Natural killer cell (primary cell): ENCODE measurements around the gene FAM131B. TPM values are rescaled to one million over a fixed set of nuclear protein-coding genes. Genes with fewer than 3 reads are reported as not detected.

Experiments
- ATAC-seq, 3 donors: fragments of 150-1000 bp in 2 of 3; fragments of 200-7000 bp in 1 of 3; cut with Tn5 transposase; 1 replicate in 1 of 3; 2 replicates in 2 of 3; pipeline ENCODE4 v1.10.0; 2021; ENCODE audit warnings: mild to moderate bottlenecking in 2 of 3, moderate library complexity in 2 of 3
- DNase-seq, 2 donors: peaks; one replicate each; pipeline versions ENCODE4 v3.0.0 to v3.0.0-alpha.2; 2013 to 2021; ENCODE audit warnings: mixed read lengths in 1 of 2
- H3K27ac ChIP-seq: one replicate; pipeline ENCODE4 v1.5.1; 2013; ENCODE audit warnings: mild to moderate bottlenecking, low read length
- H3K27me3 ChIP-seq: one replicate; pipeline ENCODE4 v1.6.1; 2013; ENCODE audit warnings: low read length; ENCODE audit not compliant: control insufficient read depth, insufficient read depth
- H3K36me3 ChIP-seq: one replicate; pipeline ENCODE4 v1.6.1; 2013; ENCODE audit warnings: low read length; ENCODE audit not compliant: control insufficient read depth, insufficient read depth
- H3K4me1 ChIP-seq: one replicate; pipeline ENCODE4 v1.6.1; 2013; ENCODE audit warnings: low read length; ENCODE audit not compliant: control insufficient read depth, insufficient read depth
- H3K4me3 ChIP-seq: one replicate; pipeline ENCODE4 v1.5.1; 2013; ENCODE audit warnings: low read length
- H3K9me3 ChIP-seq: one replicate; pipeline ENCODE4 v1.6.1; 2013; ENCODE audit warnings: low read length; ENCODE audit not compliant: control insufficient read depth, insufficient read depth
- H3K27ac Mint-ChIP-seq, 2 donors: one replicate each; pipeline ENCODE4 v1.8.0; 2022; ENCODE audit warnings: mild to moderate bottlenecking in 2 of 2, mixed read lengths in 2 of 2, moderate library complexity in 1 of 2
- H3K27me3 Mint-ChIP-seq, 2 donors: one replicate each; pipeline ENCODE4 v1.8.0; 2022; ENCODE audit warnings: low read depth in 2 of 2, mixed read lengths in 2 of 2
- H3K36me3 Mint-ChIP-seq: one replicate; pipeline ENCODE4 v1.8.0; 2022; ENCODE audit warnings: mixed read lengths
- H3K4me1 Mint-ChIP-seq, 2 donors: one replicate each; pipeline ENCODE4 v1.8.0; 2022; ENCODE audit warnings: mixed read lengths in 2 of 2
- H3K4me3 Mint-ChIP-seq: one replicate; pipeline ENCODE4 v1.8.0; 2022; ENCODE audit warnings: mild to moderate bottlenecking, moderate library complexity, mixed read lengths
- H3K9me3 Mint-ChIP-seq, 2 donors: one replicate each; pipeline ENCODE4 v1.8.0; 2022; ENCODE audit warnings: mixed read lengths in 2 of 2
- CTCF ChIP-seq: fragments of 200-600 bp; IDR thresholded peaks from one replicate; pipeline ENCODE4 v1.8.0; 2022; ENCODE audit warnings: antibody characterized with exemption
- WGBS: methylation state at CpG from one replicate; pipeline ENCODE4 v1.1.7; 2013; ENCODE audit warnings: missing lambda C conversion rate; ENCODE audit not compliant: insufficient coverage; 5-methylcytosine and 5-hydroxymethylcytosine counted together
- intact Hi-C: fragments of 100-400 bp; cut with micrococcal nuclease; formaldehyde crosslinking; loops from one replicate; pipeline ENCODE4 v1.14.2; 2022
- total RNA-seq, 4 donors: library from RNA; stranded (reverse); fragments of 120-200 nt in 1 of 4; gene quantifications; one replicate each; pipeline versions ENCODE4 v1.2.3 to v1.2.4, GENCODE V29; 2013 to 2022

FAM131B gene
- total RNA-seq, 3 donors from 2014 or later (not counting 1 experiment from before 2014, with no cell fraction given): 2.3 to 2.8 (median 2.5) TPM

DNA sequence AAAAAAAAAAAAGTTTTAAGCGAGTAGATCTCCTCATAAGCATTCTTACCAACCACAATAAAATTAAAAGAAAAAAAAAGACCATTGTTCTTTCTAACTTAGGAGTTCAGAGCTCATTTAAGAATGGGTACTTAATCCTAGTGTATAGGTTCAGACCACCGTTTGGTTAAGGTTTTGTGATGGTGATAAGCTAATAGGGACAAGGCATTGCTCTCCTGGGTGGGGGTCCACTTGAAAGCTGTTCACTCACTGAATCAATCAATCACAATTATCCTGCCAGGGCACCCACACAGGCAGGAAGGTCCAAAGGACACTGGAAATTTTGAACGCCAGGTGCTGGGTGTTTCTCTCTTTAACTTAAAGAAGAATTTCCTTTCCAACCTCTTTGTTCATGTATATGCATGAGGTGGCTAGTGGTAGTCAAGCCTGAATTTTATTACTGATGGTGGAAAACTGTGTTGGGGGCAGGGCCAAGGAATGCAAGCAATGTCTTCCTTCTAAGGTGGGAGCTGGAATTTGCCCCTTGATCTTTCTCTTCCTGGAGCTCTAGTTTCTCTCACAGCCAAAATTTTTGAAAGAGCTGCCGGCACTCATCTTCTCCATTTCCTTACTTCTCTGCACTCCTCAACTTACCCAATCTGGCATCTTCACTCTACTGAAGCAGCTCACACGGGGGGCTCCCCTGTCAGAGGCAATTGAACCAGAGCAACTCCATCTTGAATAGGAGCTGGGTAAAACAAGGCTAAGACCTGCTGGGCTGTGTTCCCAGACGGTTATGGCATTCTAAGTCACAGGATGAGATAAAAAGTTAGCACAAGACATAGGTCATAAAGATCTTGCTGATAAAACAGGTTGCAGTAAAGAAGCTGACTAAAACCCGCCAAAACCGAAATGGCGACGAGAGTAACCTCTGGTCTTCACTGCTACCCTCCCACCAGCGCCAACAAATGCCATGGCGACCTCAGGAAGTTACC, 7.5 kb upstream of the FAM131B start:
- no peaks in the 10 kb centered on the region for H3K27me3 ChIP-seq
- no peaks in the 10 kb centered on the region for H3K36me3 Mint-ChIP-seq
- peaks cover 36% of the 10 kb centered on the region for H3K4me1 ChIP-seq
- no peaks in the 10 kb centered on the region for H3K36me3 ChIP-seq
- intact Hi-C loops: loop anchor here (10.0 kb wide), 1 partner anchor 575 kb away; no protein-coding TSS in a partner anchor
- no peak for TF ChIP-seq CTCF
- H3K4me3 Mint-ChIP-seq: no peak overlapping the region
- DNase-seq (no peak), ATAC-seq (no peak)
- no peak overlapping the region for H3K27ac Mint-ChIP-seq
- no peak overlapping the region for H3K27ac ChIP-seq
- no peak overlapping the region for H3K4me3 ChIP-seq
- H3K27me3 Mint-ChIP-seq: peaks cover 2% of the 10 kb centered on the region in 2 donors
- peaks cover 29 to 35% of the 10 kb centered on the region in 2 donors for H3K4me1 Mint-ChIP-seq
- WGBS: 87% methylated on average over 8 of the region's 12 CpGs
- no peaks in the 10 kb centered on the region for H3K9me3 Mint-ChIP-seq
- H3K9me3 ChIP-seq: no peaks in the 10 kb centered on the region

- H3K4me3 Mint-ChIP-seq: no peak overlapping the region
- no peaks in the 10 kb centered on the region for H3K9me3 ChIP-seq
- H3K4me3 ChIP-seq: no peak overlapping the region
- no peaks in the 10 kb centered on the region for H3K36me3 ChIP-seq
- no peak overlapping the region for H3K27ac ChIP-seq
- intact Hi-C loops: no loop called here
- TF ChIP-seq CTCF: no peak
- H3K36me3 Mint-ChIP-seq: no peaks in the 10 kb centered on the region
- H3K4me1 Mint-ChIP-seq: peaks cover 20 to 25% of the 10 kb centered on the region in 2 donors
- H3K9me3 Mint-ChIP-seq: no peaks in the 10 kb centered on the region
- no peak for DNase-seq
- no peak overlapping the region for H3K27ac Mint-ChIP-seq
- H3K27me3 ChIP-seq: peaks cover 12% of the 10 kb centered on the region
- no peak for ATAC-seq
- H3K27me3 Mint-ChIP-seq: peaks cover 16 to 18% of the 10 kb centered on the region in 2 donors
- 93% methylated on average over 1 of the region's 1 CpG for WGBS
- H3K4me1 ChIP-seq: peaks cover 22% of the 10 kb centered on the region
Observed at GRCh38 chr7:143368387-143368786, 5.9 kb upstream of the FAM131B start.

DNA sequence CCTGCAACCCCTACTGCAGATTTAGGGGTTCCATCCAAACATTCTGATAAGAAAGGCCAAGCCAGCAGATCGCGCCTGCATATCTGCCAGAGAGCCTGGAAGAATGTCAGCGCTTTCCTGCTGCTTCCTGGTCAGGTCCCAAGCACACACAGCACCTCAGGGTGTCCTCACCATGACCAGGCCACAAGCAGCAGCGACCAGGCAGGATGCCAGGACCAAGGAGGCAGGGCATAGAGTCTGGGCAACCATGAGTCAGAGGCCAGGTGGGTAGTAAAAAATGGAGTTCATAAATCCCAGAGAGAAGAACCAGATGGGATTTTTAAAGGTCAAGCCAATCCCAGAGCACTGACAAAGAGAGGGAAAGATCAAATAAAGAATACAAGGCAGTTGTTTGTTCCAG, 5.5 kb upstream of the FAM131B start:
- no peak overlapping the region for H3K27ac ChIP-seq
- peaks cover 22% of the 10 kb centered on the region for H3K4me1 ChIP-seq
- TF ChIP-seq CTCF: no peak
- DNase-seq (no peak), ATAC-seq (no peak)
- no peaks in the 10 kb centered on the region for H3K36me3 Mint-ChIP-seq
- H3K36me3 ChIP-seq: no peaks in the 10 kb centered on the region
- intact Hi-C loops: no loop called here
- WGBS: 84% methylated on average over 4 of the region's 4 CpGs
- H3K27me3 Mint-ChIP-seq: peaks cover 20 to 22% of the 10 kb centered on the region in 2 donors
- peaks cover 24 to 25% of the 10 kb centered on the region in 2 donors for H3K4me1 Mint-ChIP-seq
- no peaks in the 10 kb centered on the region for H3K9me3 ChIP-seq
- no peak overlapping the region for H3K4me3 ChIP-seq
- no peak overlapping the region for H3K27ac Mint-ChIP-seq
- no peaks in the 10 kb centered on the region for H3K9me3 Mint-ChIP-seq
- H3K27me3 ChIP-seq: peaks cover 15% of the 10 kb centered on the region
- no peak overlapping the region for H3K4me3 Mint-ChIP-seq
